GM12878 (cell line): Measurements from ENCODE around the gene SGCD.

ENCODE experiments used
- CTCF ChIP-seq, 3 experiments: IDR thresholded peaks in 2 of 3; conservative IDR thresholded peaks in 1 of 3; 2 replicates each; pipeline ENCODE4 v1.5.1; 2011; ENCODE audit warnings: low read depth in 3 of 3, low read length in 3 of 3, mild to moderate bottlenecking in 3 of 3, control low read depth in 2 of 3, moderate library complexity in 2 of 3, inconsistent platforms in 1 of 3, mixed read lengths in 1 of 3; ENCODE audit not compliant: control insufficient read depth in 2 of 3, insufficient read depth in 1 of 3; ENCODE audit errors: extremely low read depth in 1 of 3
- JUNB ChIP-seq: IDR thresholded peaks from 2 replicates; pipeline ENCODE4 v1.6.1; 2016; ENCODE audit warnings: antibody characterized with exemption, mild to moderate bottlenecking
- YY1 ChIP-seq: IDR thresholded peaks from 2 replicates; pipeline ENCODE4 v1.6.1; 2011; ENCODE audit warnings: low read depth, mild to moderate bottlenecking, low read length
- TF ChIP-seq, protein P1 (sequence below): IDR thresholded peaks from 2 replicates; pipeline ENCODE4 v1.6.1; 2012; ENCODE audit warnings: mild to moderate bottlenecking, low read depth, low read length

GRCh38 chr5:156351423-156351822 is 24.5 kb downstream of the SGCD start:
- TF ChIP-seq, protein P1, sequence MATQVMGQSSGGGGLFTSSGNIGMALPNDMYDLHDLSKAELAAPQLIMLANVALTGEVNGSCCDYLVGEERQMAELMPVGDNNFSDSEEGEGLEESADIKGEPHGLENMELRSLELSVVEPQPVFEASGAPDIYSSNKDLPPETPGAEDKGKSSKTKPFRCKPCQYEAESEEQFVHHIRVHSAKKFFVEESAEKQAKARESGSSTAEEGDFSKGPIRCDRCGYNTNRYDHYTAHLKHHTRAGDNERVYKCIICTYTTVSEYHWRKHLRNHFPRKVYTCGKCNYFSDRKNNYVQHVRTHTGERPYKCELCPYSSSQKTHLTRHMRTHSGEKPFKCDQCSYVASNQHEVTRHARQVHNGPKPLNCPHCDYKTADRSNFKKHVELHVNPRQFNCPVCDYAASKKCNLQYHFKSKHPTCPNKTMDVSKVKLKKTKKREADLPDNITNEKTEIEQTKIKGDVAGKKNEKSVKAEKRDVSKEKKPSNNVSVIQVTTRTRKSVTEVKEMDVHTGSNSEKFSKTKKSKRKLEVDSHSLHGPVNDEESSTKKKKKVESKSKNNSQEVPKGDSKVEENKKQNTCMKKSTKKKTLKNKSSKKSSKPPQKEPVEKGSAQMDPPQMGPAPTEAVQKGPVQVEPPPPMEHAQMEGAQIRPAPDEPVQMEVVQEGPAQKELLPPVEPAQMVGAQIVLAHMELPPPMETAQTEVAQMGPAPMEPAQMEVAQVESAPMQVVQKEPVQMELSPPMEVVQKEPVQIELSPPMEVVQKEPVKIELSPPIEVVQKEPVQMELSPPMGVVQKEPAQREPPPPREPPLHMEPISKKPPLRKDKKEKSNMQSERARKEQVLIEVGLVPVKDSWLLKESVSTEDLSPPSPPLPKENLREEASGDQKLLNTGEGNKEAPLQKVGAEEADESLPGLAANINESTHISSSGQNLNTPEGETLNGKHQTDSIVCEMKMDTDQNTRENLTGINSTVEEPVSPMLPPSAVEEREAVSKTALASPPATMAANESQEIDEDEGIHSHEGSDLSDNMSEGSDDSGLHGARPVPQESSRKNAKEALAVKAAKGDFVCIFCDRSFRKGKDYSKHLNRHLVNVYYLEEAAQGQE = no peak
- TF ChIP-seq YY1 = no peak
- no peak for TF ChIP-seq CTCF (IDR thresholded peaks at IDR 0.05 in 2 of 3, conservative IDR thresholded peaks at IDR 0.05 in 1 of 3; ENCODE audit: control insufficient read depth in 2 of 3, extremely low read depth in 1 of 3, insufficient read depth in 1 of 3, low read depth in 3 of 3, low read length in 3 of 3)
- no peak for TF ChIP-seq JUNB
